CD14-positive monocyte (primary cell): Measurements from ENCODE around the gene BNC2. TPM values are rescaled to one million over a fixed set of nuclear protein-coding genes. Genes with fewer than 3 reads are reported as not detected.

ENCODE experiments used
- DNase-seq, 3 donors: peaks; one replicate each; pipeline ENCODE4 v3.0.0-alpha.2; 2011 to 2022
- H2AFZ ChIP-seq: 2 replicates; pipeline ENCODE4 v1.6.0; 2012; ENCODE audit warnings: mild to moderate bottlenecking, low read depth, low read length, inconsistent platforms; ENCODE audit not compliant: insufficient read depth, poor library complexity, severe bottlenecking
- H3K27ac ChIP-seq, 2 donors: 1 replicate in 1 of 2; 2 replicates in 1 of 2; pipeline ENCODE4 v1.5.1; 2012 to 2013; ENCODE audit warnings: low read length in 2 of 2, control low read depth in 1 of 2, inconsistent platforms in 1 of 2, low read depth in 1 of 2, mild to moderate bottlenecking in 1 of 2
- H3K27me3 ChIP-seq, 2 donors: one replicate each; pipeline versions ENCODE4 v1.6.0 to v1.6.1; 2011 to 2013; ENCODE audit warnings: low read length in 2 of 2; ENCODE audit not compliant: control insufficient read depth in 2 of 2, insufficient read depth in 2 of 2
- H3K36me3 ChIP-seq, 2 donors: replicated peaks in 1 of 2; 1 replicate in 1 of 2; 2 replicates in 1 of 2; pipeline versions ENCODE4 v1.5.1 to v1.6.1; 2012 to 2013; ENCODE audit warnings: low read length in 2 of 2, control low read depth in 1 of 2, inconsistent platforms in 1 of 2, mild to moderate bottlenecking in 1 of 2; ENCODE audit not compliant: insufficient read depth in 2 of 2, control insufficient read depth in 1 of 2
- H3K4me1 ChIP-seq, 2 donors: 1 replicate in 1 of 2; 2 replicates in 1 of 2; pipeline versions ENCODE4 v1.5.1 to v1.6.1; 2012 to 2013; ENCODE audit warnings: low read length in 2 of 2, control low read depth in 1 of 2, inconsistent platforms in 1 of 2, mild to moderate bottlenecking in 1 of 2, moderate library complexity in 1 of 2; ENCODE audit not compliant: insufficient read depth in 2 of 2, control insufficient read depth in 1 of 2
- H3K4me2 ChIP-seq: replicated peaks from 2 replicates; pipeline ENCODE3; 2012; ENCODE audit warnings: low read length, moderate library complexity, mild to moderate bottlenecking; ENCODE audit not compliant: poor library complexity, severe bottlenecking; ENCODE audit errors: extremely low read depth
- H3K4me3 ChIP-seq, 3 experiments: fragments of 200-600 bp in 1 of 3; sonication (generic) in 1 of 3; replicated peaks in 1 of 3; 1 replicate in 2 of 3; 2 replicates in 1 of 3; pipeline ENCODE4 v1.5.1; 2011 to 2013; ENCODE audit warnings: low read length in 3 of 3, mild to moderate bottlenecking in 3 of 3, control low read depth in 2 of 3, low read depth in 2 of 3, inconsistent platforms in 1 of 3, moderate library complexity in 1 of 3
- H3K79me2 ChIP-seq: 2 replicates; pipeline ENCODE4 v1.6.0; 2012; ENCODE audit warnings: mild to moderate bottlenecking, control low read depth, inconsistent platforms, low read length, moderate library complexity; ENCODE audit not compliant: insufficient read depth
- H3K9ac ChIP-seq: 2 replicates; pipeline ENCODE4 v1.6.0; 2017; ENCODE audit warnings: low read length, mild to moderate bottlenecking; ENCODE audit not compliant: insufficient read depth, poor library complexity, severe bottlenecking
- H3K9me3 ChIP-seq, 2 donors: replicated peaks in 1 of 2; 1 replicate in 1 of 2; 2 replicates in 1 of 2; pipeline versions ENCODE4 v1.5.1 to v1.6.1; 2012 to 2013; ENCODE audit warnings: low read length in 2 of 2, control low read depth in 1 of 2; ENCODE audit not compliant: control insufficient read depth in 1 of 2, insufficient read depth in 1 of 2
- H4K20me1 ChIP-seq: 2 replicates; pipeline ENCODE4 v1.6.0; 2012; ENCODE audit warnings: mild to moderate bottlenecking, low read length, control low read depth, moderate library complexity; ENCODE audit not compliant: insufficient read depth
- H3K27ac Mint-ChIP-seq, 7 donors: one replicate each; pipeline ENCODE4 v1.8.0; 2020; ENCODE audit warnings: mild to moderate bottlenecking in 7 of 7, mixed read lengths in 7 of 7, moderate library complexity in 6 of 7, inconsistent platforms in 2 of 7
- H3K27me3 Mint-ChIP-seq, 3 donors: one replicate each; pipeline ENCODE4 v1.8.0; 2021 to 2022; ENCODE audit warnings: low read depth in 3 of 3, mild to moderate bottlenecking in 3 of 3, mixed read lengths in 3 of 3, moderate library complexity in 3 of 3, inconsistent platforms in 1 of 3
- H3K36me3 Mint-ChIP-seq, 2 donors: one replicate each; pipeline ENCODE4 v1.8.0; 2020; ENCODE audit warnings: mixed read lengths in 2 of 2, inconsistent platforms in 1 of 2, mild to moderate bottlenecking in 1 of 2
- H3K4me1 Mint-ChIP-seq: one replicate; pipeline ENCODE4 v1.8.0; 2020; ENCODE audit warnings: mild to moderate bottlenecking, mixed read lengths
- H3K4me3 Mint-ChIP-seq, 2 donors: one replicate each; pipeline ENCODE4 v1.8.0; 2020; ENCODE audit warnings: mild to moderate bottlenecking in 2 of 2, mixed read lengths in 2 of 2, moderate library complexity in 1 of 2
- H3K9me3 Mint-ChIP-seq, 7 donors: one replicate each; pipeline ENCODE4 v1.8.0; 2020 to 2022; ENCODE audit warnings: mixed read lengths in 7 of 7, mild to moderate bottlenecking in 6 of 7, moderate library complexity in 6 of 7, inconsistent platforms in 2 of 7
- CTCF ChIP-seq: fragments of 200-600 bp; IDR thresholded peaks from one replicate; pipeline ENCODE4 v1.8.0; 2022; ENCODE audit warnings: antibody characterized with exemption, mild to moderate bottlenecking
- WGBS: methylation state at CpG from one replicate; pipeline ENCODE4 v1.1.5; 2013; ENCODE audit warnings: missing lambda C conversion rate; ENCODE audit not compliant: insufficient coverage; 5-methylcytosine and 5-hydroxymethylcytosine counted together
- intact Hi-C, 2 donors: fragments of 100-400 bp; cut with micrococcal nuclease; formaldehyde crosslinking; loops; one replicate each; pipeline versions ENCODE4 v1.15.0 to v1.15.1; 2023
- polyA plus RNA-seq, 3 donors: library from polyadenylated mRNA; depleted of rRNA in 1 of 3; unstranded in 2 of 3; stranded (reverse) in 1 of 3; fragments of 300-500 nt in 2 of 3; fragments of >200 nt in 1 of 3; fragmentation: Illumina TruSeq in 2 of 3; gene quantifications; 1 replicate in 2 of 3; 2 replicates in 1 of 3; pipeline ENCODE4 v1.2.3, GENCODE V29; 2012 to 2021

The BNC2 gene
- polyA plus RNA-seq, 3 donors = 0.01 TPM; not detected in 2

- H3K9ac ChIP-seq = no peak overlapping the region
- Mint-ChIP-seq H3K4me3 (peak overlapping the region in 1 of 2 donors; percentile 46), H3K4me1 (peaks cover 20% of the 10 kb centered on the region), H3K27me3 (peaks cover 59 to 65% (median 63%) of the 10 kb centered on the region in 3 donors), H3K27ac (no peak overlapping the region), H3K9me3 (peaks cover 2 to 29% (median 12%) of the 10 kb centered on the region in 7 donors), H3K36me3 (peaks cover 0 to 4% of the 10 kb centered on the region in 2 donors)
- no peaks in the 10 kb centered on the region for H3K79me2 ChIP-seq
- H3K4me2 ChIP-seq = no peak overlapping the region
- no peaks in the 10 kb centered on the region for H4K20me1 ChIP-seq
- no peak overlapping the region for H3K27ac ChIP-seq
- no peak overlapping the region for H3K4me3 ChIP-seq
- H3K36me3 ChIP-seq = no peaks in the 10 kb centered on the region
- peaks cover 30 to 50% of the 10 kb centered on the region in 2 donors for H3K27me3 ChIP-seq
- WGBS = 89% methylated on average over 4 of the region's 6 CpGs
- DNase-seq = no peak
- TF ChIP-seq CTCF = no peak
- peaks cover 6 to 12% of the 10 kb centered on the region in 2 donors for H3K9me3 ChIP-seq
- H2AFZ ChIP-seq = no peak overlapping the region
- intact Hi-C loops = no loop called here
- peaks cover 23 to 28% of the 10 kb centered on the region in 2 donors for H3K4me1 ChIP-seq
Measured at GRCh38 chr9:16873126-16873802, 2.8 kb upstream of the BNC2 start.

GRCh38 chr9:16871336-16872151 lies 1.1 kb upstream of the BNC2 start:
- Histone ChIP-seq H3K4me2 (peak overlapping the region; percentile 89), H3K27me3 (peaks cover 43 to 66% of the 10 kb centered on the region in 2 donors), H3K27ac (no peak overlapping the region), H3K9me3 (peaks cover 0 to 12% of the 10 kb centered on the region in 2 donors), H4K20me1 (no peaks in the 10 kb centered on the region), H2AFZ (peak overlapping the region; percentile 41), H3K4me1 (peaks cover 23 to 28% of the 10 kb centered on the region in 2 donors), H3K4me3 (peak overlapping the region; percentile 33 to 74 (median 35)), H3K9ac (peak overlapping the region; percentile 27), H3K79me2 (no peaks in the 10 kb centered on the region), H3K36me3 (no peaks in the 10 kb centered on the region)
- H3K27me3 Mint-ChIP-seq = peaks cover 71 to 78% (median 78%) of the 10 kb centered on the region in 3 donors
- peaks cover 20% of the 10 kb centered on the region for H3K4me1 Mint-ChIP-seq
- peak; percentile 47 to 63 (median 47) for DNase-seq
- TF ChIP-seq CTCF = no peak
- H3K9me3 Mint-ChIP-seq = peaks cover 2 to 24% (median 11%) of the 10 kb centered on the region in 7 donors
- peak overlapping the region in 2 of 7 donors; percentile 62 to 85 for H3K27ac Mint-ChIP-seq
- peak overlapping the region; percentile 88 to 97 for H3K4me3 Mint-ChIP-seq
- 0% methylated on average over 20 of the region's 63 CpGs for WGBS
- intact Hi-C loops = no loop called here
- peaks cover 0 to 4% of the 10 kb centered on the region in 2 donors for H3K36me3 Mint-ChIP-seq
